ENCODE data around the gene QRFP.

Gene QRFP

GRCh38 chr9:130934246-130934645 lies 37.6 kb upstream of the QRFP start:
- DNase-seq (ENCODE audit: extremely low read depth in 1 of 2, low read depth in 1 of 2): no peak

- no peak for DNase-seq (ENCODE audit: extremely low read depth in 1 of 2, low read depth in 1 of 2)
These were observed 36.8 kb upstream of the QRFP start for GRCh38 chr9:130933114-130934046.

- no peak for DNase-seq (ENCODE audit: extremely low read depth in 1 of 2, low read depth in 1 of 2)
These were observed 35.9 kb upstream of the QRFP start for GRCh38 chr9:130932255-130933079.

GRCh38 chr9:130931508-130932254 lies 35.1 kb upstream of the QRFP start:
- no peak for DNase-seq (ENCODE audit: extremely low read depth in 1 of 2, low read depth in 1 of 2)

DNA sequence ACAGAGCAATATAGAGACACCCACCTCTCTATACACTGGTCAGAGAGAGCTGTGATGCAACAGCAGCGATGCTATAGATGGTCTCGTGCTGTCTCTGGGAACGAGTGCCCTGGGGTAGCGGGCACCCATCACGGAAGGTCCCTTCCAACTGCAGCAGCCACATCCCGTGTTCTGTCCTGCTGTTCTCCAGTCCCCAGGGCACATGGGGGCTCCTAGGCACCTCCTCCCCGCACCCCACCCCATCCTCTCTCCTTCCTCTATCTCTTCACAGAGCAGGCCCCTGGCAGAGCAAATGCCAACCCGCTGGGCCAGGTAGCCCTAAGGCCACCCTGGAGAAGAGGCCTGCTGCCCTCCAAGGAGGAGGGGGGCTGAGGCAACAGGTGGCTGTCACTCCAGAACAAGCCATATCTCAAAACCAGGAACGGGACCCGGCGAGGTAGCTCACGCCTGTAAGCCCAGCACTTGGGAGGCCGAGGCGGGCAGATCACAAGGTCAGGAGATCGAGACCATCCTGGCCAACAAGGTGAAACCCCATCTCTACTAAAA lies 34.3 kb upstream of the QRFP start:
- no peak for DNase-seq (ENCODE audit: extremely low read depth in 1 of 2, low read depth in 1 of 2)

DNA sequence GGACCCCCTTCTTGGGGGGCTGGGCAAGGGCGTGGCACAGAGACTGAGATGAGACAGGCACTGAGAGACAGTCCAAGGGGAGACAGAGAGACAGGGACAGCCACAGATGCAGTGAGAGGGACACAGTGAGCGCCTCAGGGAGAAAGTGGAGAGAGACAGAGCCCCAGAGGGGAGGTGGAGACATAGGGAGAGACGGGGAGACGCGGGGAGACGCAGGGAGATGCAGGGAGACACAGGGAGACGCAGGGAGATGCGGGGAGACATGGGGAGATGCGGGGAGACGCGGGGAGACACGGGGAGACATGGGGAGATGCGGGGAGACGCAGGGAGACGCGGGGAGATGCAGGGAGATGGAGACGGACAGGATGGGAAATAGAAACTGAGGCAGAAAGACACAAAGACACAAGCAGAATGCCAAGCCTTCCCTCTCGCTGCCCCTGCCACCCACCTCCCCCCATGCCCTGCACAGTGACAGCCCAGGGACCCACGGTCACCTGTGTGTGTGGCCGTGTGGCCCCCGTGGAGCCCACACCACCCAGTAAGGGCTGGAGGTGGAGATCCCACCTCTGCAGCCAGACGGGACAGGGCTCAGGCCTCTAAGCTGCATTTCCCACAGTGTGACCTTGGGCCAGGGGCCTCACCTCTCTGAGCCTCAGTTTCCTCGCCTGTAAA lies 33.7 kb upstream of the QRFP start:
- no peak for DNase-seq (ENCODE audit: extremely low read depth in 1 of 2, low read depth in 1 of 2)

- no peak for DNase-seq (ENCODE audit: extremely low read depth in 1 of 2, low read depth in 1 of 2)
These were observed 33.0 kb upstream of the QRFP start for GRCh38 chr9:130929571-130930038.

DNA sequence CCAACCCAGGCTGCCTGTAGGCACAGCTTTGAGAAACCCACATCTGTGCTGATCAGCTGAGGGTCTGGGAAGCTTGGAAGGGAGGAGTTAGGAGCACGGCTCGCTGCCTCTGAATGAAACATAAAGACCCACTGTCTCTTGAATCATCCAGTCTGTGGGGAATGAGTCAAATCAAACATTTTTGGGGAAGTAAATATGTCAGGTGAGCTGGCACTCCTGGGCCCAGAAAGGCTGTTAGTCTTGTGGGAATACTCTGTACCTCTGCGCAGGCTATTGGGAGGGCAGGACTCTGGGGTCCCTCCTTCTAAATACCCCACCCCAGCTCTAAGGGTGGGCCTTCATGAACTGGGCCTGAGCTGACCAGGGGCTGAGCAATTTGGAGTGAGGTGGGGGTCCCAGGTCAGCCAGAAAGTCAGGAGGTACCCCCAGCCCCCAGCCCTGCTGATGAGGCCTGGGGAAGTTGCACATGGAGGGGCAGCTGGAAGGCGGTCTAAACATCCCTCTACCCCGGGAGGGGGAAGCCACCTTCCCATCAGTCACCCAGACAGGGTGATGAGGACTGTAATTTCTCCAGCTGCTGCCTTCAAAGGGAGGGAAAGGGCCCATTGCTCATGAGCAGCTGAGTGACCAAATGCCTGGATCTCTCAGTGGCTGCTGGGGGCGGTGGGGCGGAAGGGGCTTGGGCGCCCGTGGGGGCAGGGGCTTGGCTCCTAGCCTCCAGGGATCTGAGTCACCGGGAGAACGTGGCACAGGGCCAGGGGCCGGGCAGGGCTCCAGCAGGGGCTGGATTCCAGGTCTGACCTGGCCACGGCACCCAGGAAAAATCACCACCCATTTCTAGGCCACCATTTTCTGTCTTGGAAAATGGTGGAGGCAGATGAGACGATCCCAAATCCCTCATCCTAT lies 31.6 kb upstream of the QRFP start:
- no peak for DNase-seq (ENCODE audit: extremely low read depth in 1 of 2, low read depth in 1 of 2)

- no peak for DNase-seq (ENCODE audit: extremely low read depth in 1 of 2, low read depth in 1 of 2)
These were observed 30.7 kb upstream of the QRFP start for GRCh38 chr9:130927338-130927737.

- no peak for DNase-seq (ENCODE audit: extremely low read depth in 1 of 2, low read depth in 1 of 2)
These were observed 28.6 kb upstream of the QRFP start for GRCh38 chr9:130925050-130925678.

DNA sequence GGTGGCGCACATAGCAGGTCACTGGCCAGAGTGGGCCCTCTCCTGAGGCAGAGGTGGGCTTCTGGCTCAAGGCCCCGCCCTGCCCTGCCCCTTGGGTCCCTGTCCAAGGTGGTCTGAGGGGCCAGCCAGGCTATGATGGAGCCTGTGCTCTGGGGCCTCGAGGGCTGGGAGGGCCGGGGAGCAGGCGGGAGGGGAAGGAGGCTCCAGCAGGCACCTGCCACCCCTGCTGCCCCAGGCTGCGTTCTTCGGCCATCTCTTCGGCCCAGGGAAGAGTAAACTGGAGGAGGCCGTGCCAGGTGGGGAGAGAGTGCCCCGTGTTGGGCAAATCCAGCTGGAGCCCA lies 27.8 kb upstream of the QRFP start:
- no peak for DNase-seq (ENCODE audit: extremely low read depth in 1 of 2, low read depth in 1 of 2)

- DNase-seq (ENCODE audit: extremely low read depth in 1 of 2, low read depth in 1 of 2): no peak
These were observed 27.2 kb upstream of the QRFP start for GRCh38 chr9:130923611-130924447.

DNA sequence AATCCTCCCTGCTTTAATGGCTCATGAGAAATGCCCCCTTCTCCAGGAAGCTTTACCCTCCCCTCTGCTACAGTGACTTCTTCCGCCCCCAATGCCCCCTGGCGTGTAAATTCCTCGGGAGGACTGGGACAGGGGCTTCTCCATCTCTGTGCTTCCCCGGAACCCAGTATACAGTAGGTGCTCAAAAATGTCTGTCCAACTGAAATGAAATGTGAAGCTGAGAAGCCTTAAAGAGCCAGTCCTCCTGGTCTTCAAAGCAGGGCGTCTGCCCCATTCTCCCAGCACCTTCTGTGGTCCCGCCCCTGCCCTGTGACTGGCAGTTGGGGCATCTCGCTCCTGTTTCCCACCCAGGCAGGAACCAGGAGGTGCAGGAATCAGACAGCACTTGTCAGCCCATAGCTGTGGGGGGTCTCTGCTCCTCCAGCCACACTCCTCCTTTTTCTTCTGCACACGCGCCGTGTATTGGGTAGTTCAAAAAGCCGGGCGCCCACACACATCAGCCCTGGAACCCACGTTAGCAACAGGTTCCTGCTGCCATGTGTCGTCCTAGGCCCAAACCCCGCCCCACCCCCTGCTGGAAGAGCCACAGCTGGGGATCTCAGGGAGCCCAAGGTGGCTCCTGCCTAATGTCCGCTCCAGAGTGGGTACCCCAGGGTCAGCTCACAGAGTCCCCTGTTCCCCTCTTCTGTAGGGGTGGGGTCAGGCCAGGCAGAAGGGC lies 26.4 kb upstream of the QRFP start:
- DNase-seq (ENCODE audit: extremely low read depth in 1 of 2, low read depth in 1 of 2): no peak

DNA sequence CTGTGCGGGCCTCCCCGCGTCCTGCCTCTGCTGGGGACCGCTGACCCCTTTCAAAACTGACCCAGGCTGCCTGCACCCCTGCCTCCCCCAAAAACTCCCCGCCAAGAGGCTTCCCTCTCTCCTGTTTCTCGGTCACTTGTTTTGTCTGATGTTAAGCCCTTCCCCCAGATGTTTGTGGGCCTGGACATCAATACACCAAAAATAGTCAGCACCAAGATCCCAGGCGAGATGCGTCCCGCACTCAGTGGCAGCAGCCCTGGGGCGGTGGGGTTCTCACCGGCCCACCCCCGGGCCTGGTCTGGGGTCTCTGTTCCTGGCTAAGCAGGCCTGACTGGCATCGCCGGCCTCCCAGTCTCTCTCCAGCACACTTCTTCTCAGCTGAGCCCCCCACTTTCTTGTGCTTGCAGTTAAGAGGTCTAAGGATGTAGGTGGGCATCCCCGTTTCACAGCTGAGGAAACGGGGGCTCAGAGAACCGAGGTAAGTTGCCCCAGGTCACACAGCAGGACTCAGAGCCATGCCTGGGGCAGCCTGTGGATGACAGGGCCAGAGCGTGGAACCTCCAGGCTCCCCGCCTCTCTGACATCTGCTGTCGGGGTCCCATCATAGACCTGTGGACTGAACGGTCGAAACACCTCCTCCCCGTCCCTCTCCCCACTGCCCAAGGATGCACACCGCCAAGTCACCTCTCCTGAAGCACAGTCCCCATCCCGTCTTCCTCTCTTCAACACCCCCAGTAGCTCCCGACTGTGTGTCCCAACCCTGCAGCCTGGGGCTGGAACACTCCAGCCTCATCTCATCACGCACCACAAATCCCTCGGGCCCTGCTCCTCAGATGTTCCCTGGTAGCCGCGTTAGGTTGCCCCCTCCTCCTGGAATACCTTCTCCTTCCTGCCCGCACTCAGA lies 25.6 kb upstream of the QRFP start:
- DNase-seq (ENCODE audit: extremely low read depth in 1 of 2, low read depth in 1 of 2): no peak

GRCh38 chr9:130921300-130921988 lies 24.8 kb upstream of the QRFP start:
- DNase-seq (ENCODE audit: extremely low read depth in 1 of 2, low read depth in 1 of 2): no peak

Data from activated CD8-positive, alpha-beta memory T cell treated with anti-CD3 and anti-CD28 coated beads for 1 hour (primary cell).